Measurements from ENCODE around the gene TUBB2A.

The TUBB2A gene

GRCh38 chr6:3125815-3126214 is 31.5 kb downstream of the TUBB2A start:
- no peak overlapping the region for H3K27ac ChIP-seq
- DNase-seq (ENCODE audit: low spot score): no peak
- ChIA-PET POLR2A (ENCODE audit: low non-redundant PET) (interaction anchor here (0.6 kb wide), 1 partner anchor 84 kb away, joined by 4 read pairs; no protein-coding TSS in a partner anchor), CTCF (interaction anchor here (0.6 to 1.6 kb wide), 7 partner anchors 22 to 908 kb away, joined by 3 to 13 read pairs (median 3); no protein-coding TSS in a partner anchor)
- no peak for TF ChIP-seq CTCF (conservative IDR thresholded peaks at IDR 0.05; ENCODE audit: low read depth)

GRCh38 chr6:3124667-3125066 is 32.7 kb downstream of the TUBB2A start:
- POLR2A ChIA-PET (ENCODE audit: low non-redundant PET): no interaction called here
- CTCF ChIA-PET: interaction anchor here (0.7 to 1.6 kb wide), 4 partner anchors 20 to 127 kb away, joined by 3 to 13 read pairs (median 4); no protein-coding TSS in a partner anchor
- no peak for DNase-seq (ENCODE audit: low spot score)
- H3K27ac ChIP-seq: no peak overlapping the region
- TF ChIP-seq CTCF (conservative IDR thresholded peaks at IDR 0.05; ENCODE audit: low read depth): no peak

- H3K27ac ChIP-seq: no peak overlapping the region
- POLR2A ChIA-PET (ENCODE audit: low non-redundant PET): no interaction called here
- no peak for DNase-seq (ENCODE audit: low spot score)
- CTCF ChIA-PET: interaction anchor here (0.5 kb wide), 1 partner anchor 434 kb away, joined by 3 read pairs; no protein-coding TSS in a partner anchor
- no peak for TF ChIP-seq CTCF (conservative IDR thresholded peaks at IDR 0.05; ENCODE audit: low read depth)
These were observed 34.5 kb downstream of the TUBB2A start for GRCh38 chr6:3122823-3123182.

- POLR2A ChIA-PET (ENCODE audit: low non-redundant PET): no interaction called here
- CTCF ChIA-PET: interaction anchor here (1.0 kb wide), 1 partner anchor 37 kb away, joined by 5 read pairs; the partner anchor contains the start of gene TUBB2A
- no peak for DNase-seq (ENCODE audit: low spot score)
These were observed 36.6 kb downstream of the TUBB2A start for GRCh38 chr6:3120765-3121089.

GRCh38 chr6:3119040-3119723 is 38.2 kb downstream of the TUBB2A start:
- no peak for TF ChIP-seq CTCF (conservative IDR thresholded peaks at IDR 0.05; ENCODE audit: low read depth)
- POLR2A ChIA-PET (ENCODE audit: low non-redundant PET): interaction anchor here (1.0 kb wide), 1 partner anchor 90 kb away, joined by 3 read pairs; no protein-coding TSS in a partner anchor
- DNase-seq (ENCODE audit: low spot score): peak; percentile 42
- CTCF ChIA-PET: interaction anchor here (1.0 kb wide), 1 partner anchor 10 kb away, joined by 4 read pairs; no protein-coding TSS in a partner anchor
- H3K27ac ChIP-seq: peak overlapping the region; percentile 88

More at GRCh38 chr6:3120765-3121089, 36.6 kb downstream of the TUBB2A start:
- no peak overlapping the region for H3K27ac ChIP-seq
- no peak for TF ChIP-seq CTCF (conservative IDR thresholded peaks at IDR 0.05; ENCODE audit: low read depth)

GRCh38 chr6:3118353-3119039 is 38.8 kb downstream of the TUBB2A start, which contains the start of gene BPHL:
BPHL (plus strand) TSS chr6:3118711; CDS start chr6:3118741, 30 bp downstream.
- DNase-seq (ENCODE audit: low spot score): peak; percentile 99
- CTCF ChIA-PET: no interaction called here
- POLR2A ChIA-PET (ENCODE audit: low non-redundant PET): interaction anchor here (1.0 kb wide), 1 partner anchor 91 kb away, joined by 3 read pairs; no protein-coding TSS in a partner anchor
- TF ChIP-seq CTCF (conservative IDR thresholded peaks at IDR 0.05; ENCODE audit: low read depth): no peak
- H3K27ac ChIP-seq: peak within 1 kb of the TSS; percentile 88
